Skeletal muscle tissue (tissue), 4 donors: ENCODE data around the gene UGT1A5. TPM values are rescaled to one million over a fixed set of nuclear protein-coding genes. Genes with fewer than 3 reads are reported as not detected.

Source experiments
- H3K27ac ChIP-seq: one replicate; pipeline ENCODE4 v1.7.0; 2013; ENCODE audit warnings: mild to moderate bottlenecking, low read depth, low read length, inconsistent platforms
- H3K27me3 ChIP-seq, 3 donors: one replicate each; pipeline ENCODE4 v1.7.0; 2013; ENCODE audit warnings: low read length in 3 of 3; ENCODE audit not compliant: control insufficient read depth in 3 of 3, insufficient read depth in 3 of 3
- H3K36me3 ChIP-seq, 3 donors: one replicate each; pipeline ENCODE4 v1.7.0; 2013; ENCODE audit warnings: low read length in 3 of 3; ENCODE audit not compliant: control insufficient read depth in 3 of 3, insufficient read depth in 3 of 3
- H3K4me1 ChIP-seq, 3 donors: one replicate each; pipeline ENCODE4 v1.7.0; 2013; ENCODE audit warnings: low read length in 3 of 3, mild to moderate bottlenecking in 3 of 3; ENCODE audit not compliant: control insufficient read depth in 3 of 3, insufficient read depth in 3 of 3
- H3K4me3 ChIP-seq, 3 donors: one replicate each; pipeline ENCODE4 v1.7.0; 2013; ENCODE audit warnings: low read length in 3 of 3
- H3K9ac ChIP-seq, 3 donors: one replicate each; pipeline ENCODE4 v1.7.0; 2013; ENCODE audit warnings: low read length in 3 of 3, mild to moderate bottlenecking in 3 of 3, moderate library complexity in 2 of 3, low read depth in 1 of 3
- H3K9me3 ChIP-seq, 3 donors: one replicate each; pipeline ENCODE4 v1.7.0; 2013; ENCODE audit warnings: low read length in 3 of 3; ENCODE audit not compliant: control insufficient read depth in 3 of 3
- total RNA-seq: library from RNA; depleted of rRNA; stranded (reverse); fragments of >200 nt; gene quantifications from one replicate; pipeline ENCODE4 v1.2.3, GENCODE V29; 2014
- donor health status: Osteomylitis.

Gene UGT1A5
- not detected for total RNA-seq

- no peak within 1 kb of the TSS for H3K9ac ChIP-seq
- no peak within 1 kb of the TSS for H3K27ac ChIP-seq
- no peaks in the 10 kb centered on the region for H3K4me1 ChIP-seq
- H3K9me3 ChIP-seq = no peaks in the 10 kb centered on the region
- peaks cover 0 to 11% (median 0%) of the 10 kb centered on the region in 3 donors for H3K27me3 ChIP-seq
- no peaks in the 10 kb centered on the region for H3K36me3 ChIP-seq
- H3K4me3 ChIP-seq = no peak within 1 kb of the TSS
Measured at GRCh38 chr2:233712611-233713261, at the start of gene UGT1A5. TSS of gene UGT1A5 (plus strand) at chr2:233712907. CDS start at chr2:233712992, 85 bp downstream.

DNA sequence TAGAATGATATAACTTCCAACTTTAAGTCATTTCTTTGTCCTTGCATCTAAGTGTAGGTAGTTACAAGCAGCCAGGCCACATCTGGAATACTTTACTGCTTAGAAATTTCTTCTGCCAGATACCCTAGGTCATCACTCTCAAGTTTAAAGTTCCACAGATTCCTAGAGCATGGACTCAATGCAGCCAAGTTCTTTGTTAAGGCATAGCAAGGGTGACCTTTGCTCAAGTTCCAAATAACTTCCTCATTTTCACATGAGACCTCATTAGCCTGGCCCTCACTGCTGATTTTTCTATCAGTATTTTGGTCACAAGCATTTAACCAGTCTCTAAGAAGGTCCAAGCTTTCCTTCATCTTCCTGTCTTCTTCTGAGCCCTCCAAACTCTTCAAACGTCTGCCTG, 48.8 kb upstream of the UGT1A5 start:
- Histone ChIP-seq H3K9ac (no peak overlapping the region), H3K27me3 (no peaks in the 10 kb centered on the region), H3K27ac (no peak overlapping the region), H3K36me3 (no peaks in the 10 kb centered on the region), H3K4me1 (no peaks in the 10 kb centered on the region), H3K9me3 (no peaks in the 10 kb centered on the region), H3K4me3 (no peak overlapping the region)

DNA sequence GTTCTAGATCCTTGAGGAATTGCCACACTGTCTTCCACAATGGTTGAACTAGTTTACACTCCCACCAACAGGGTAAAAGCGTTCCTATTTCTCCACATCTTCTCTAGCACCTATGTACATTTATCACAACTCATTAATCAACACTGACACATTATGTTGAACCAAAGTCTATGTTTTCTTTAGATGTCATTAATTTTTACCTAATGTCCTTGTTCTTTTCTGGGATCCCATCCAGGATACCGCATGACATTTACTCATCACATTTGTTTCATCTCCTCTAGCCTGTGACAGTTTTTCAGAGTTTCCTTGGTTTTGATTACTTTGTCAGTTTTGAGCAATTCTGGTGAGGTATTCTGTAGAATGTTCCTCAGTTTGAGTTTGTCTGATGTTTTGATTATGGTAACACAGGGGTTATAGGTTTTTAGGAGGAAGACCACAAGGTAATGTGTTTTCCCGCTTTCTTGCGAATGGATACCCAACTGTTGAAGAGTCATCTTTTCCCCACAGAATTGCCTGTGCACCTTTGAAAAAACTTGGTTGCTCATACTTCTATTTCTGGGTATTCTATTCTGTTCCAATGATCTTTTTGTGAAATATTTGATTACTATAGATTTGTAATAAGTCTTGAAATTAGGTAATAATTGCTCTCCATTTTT, 44.0 kb upstream of the UGT1A5 start:
- H3K36me3 ChIP-seq = no peaks in the 10 kb centered on the region
- H3K9me3 ChIP-seq = no peaks in the 10 kb centered on the region
- H3K4me3 ChIP-seq = no peak overlapping the region
- H3K4me1 ChIP-seq = no peaks in the 10 kb centered on the region
- H3K27me3 ChIP-seq = no peaks in the 10 kb centered on the region
- no peak overlapping the region for H3K9ac ChIP-seq
- H3K27ac ChIP-seq = no peak overlapping the region

DNA sequence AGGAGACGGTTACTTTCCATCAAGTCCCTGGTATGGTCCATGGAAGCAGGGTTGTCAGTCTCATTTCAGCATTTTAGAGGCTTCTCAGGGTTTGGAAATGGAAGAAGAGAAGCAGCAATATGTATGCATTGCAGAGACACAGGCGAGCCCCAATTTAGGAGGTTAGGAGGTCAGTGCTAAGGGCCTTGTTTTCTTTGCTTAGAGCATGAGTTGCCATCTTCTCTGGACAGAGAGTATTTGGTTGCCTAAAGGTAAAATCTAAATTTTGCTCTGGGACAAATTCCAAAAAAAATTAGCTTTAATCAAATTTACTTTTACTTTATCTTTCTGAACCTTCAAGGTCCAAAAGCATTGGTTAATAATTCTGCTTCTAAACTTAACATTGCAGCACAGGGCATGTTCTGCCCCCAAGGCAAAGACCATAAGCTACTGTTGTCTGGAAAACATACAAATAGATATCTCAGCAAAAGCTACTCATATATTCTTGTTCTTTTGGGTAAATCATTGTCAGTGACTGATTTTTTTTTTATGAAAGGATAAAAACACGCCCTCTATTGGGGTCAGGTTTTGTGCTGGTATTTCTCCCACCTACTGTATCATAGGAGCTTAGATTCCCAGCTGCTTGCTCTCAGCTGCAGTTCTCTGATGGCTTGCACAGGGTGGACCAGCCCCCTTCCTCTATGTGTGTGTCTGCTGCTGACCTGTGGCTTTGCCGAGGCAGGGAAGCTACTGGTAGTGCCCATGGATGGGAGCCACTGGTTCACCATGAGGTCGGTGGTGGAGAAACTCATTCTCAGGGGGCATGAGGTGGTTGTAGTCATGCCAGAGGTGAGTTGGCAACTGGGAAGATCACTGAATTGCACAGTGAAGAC, 41.2 kb upstream of the UGT1A5 start, which contains the start of gene UGT1A9:
UGT1A9 (plus strand) TSS at position 609 of the 872 bp plus-strand sequence; CDS start at position 646, 37 bp downstream.
- H3K36me3 ChIP-seq = no peaks in the 10 kb centered on the region
- no peaks in the 10 kb centered on the region for H3K27me3 ChIP-seq
- no peak within 1 kb of the TSS for H3K9ac ChIP-seq
- no peak within 1 kb of the TSS for H3K27ac ChIP-seq
- no peak within 1 kb of the TSS for H3K4me3 ChIP-seq
- H3K9me3 ChIP-seq = no peaks in the 10 kb centered on the region
- no peaks in the 10 kb centered on the region for H3K4me1 ChIP-seq

DNA sequence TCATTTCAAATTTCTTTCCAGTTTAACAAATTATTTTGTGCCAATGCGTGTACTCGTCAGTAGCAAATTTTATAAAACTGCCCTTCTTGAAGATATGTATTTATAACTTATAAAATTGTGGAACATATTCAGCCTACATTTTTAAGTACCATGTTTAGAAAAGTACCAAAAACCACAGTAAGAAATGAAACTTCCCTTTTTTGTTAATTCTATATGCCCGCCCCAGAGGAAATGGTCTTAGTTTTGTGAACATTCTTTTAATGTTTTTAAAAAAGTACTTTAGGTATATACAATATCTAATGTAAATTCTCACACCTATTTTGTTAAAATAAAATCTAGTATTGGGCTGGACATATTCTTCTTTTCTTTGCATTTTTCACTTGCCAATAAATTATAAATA, 39.8 kb upstream of the UGT1A5 start:
- Histone ChIP-seq H3K9me3 (no peaks in the 10 kb centered on the region), H3K4me1 (no peaks in the 10 kb centered on the region), H3K9ac (no peak overlapping the region), H3K36me3 (no peaks in the 10 kb centered on the region), H3K4me3 (no peak overlapping the region), H3K27me3 (no peaks in the 10 kb centered on the region), H3K27ac (no peak overlapping the region)

GRCh38 chr2:233673896-233674295, 38.8 kb upstream of the UGT1A5 start:
- Histone ChIP-seq H3K9me3 (no peaks in the 10 kb centered on the region), H3K36me3 (no peaks in the 10 kb centered on the region), H3K27ac (no peak overlapping the region), H3K4me1 (no peaks in the 10 kb centered on the region), H3K9ac (no peak overlapping the region), H3K4me3 (no peak overlapping the region), H3K27me3 (no peaks in the 10 kb centered on the region)

- Histone ChIP-seq H3K4me1 (no peaks in the 10 kb centered on the region), H3K36me3 (no peaks in the 10 kb centered on the region), H3K27me3 (no peaks in the 10 kb centered on the region), H3K4me3 (no peak overlapping the region), H3K27ac (no peak overlapping the region), H3K9me3 (no peaks in the 10 kb centered on the region), H3K9ac (no peak overlapping the region)
Measured at GRCh38 chr2:233674314-233674713, 38.4 kb upstream of the UGT1A5 start.

DNA sequence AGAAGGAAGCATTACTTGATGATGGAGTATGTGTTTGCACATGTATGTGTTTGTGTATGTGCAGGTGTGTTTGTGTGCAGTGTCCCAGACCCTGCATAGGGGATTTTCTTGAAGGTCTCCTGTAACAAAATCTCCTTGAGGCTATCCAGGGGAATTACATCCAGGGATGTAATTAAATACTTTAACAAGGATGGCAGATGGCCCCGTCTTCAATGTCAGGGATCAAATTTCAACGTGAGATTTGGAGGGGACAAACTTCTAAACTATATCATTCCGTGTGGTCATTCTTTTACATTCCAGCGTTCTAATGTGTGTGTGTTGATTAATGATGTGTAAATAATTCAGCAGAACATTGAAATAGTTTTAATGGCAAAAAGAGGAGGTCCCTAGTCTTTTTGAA, 37.7 kb upstream of the UGT1A5 start:
- Histone ChIP-seq H3K4me3 (no peak overlapping the region), H3K9ac (no peak overlapping the region), H3K27me3 (no peaks in the 10 kb centered on the region), H3K36me3 (no peaks in the 10 kb centered on the region), H3K27ac (no peak overlapping the region), H3K9me3 (no peaks in the 10 kb centered on the region), H3K4me1 (no peaks in the 10 kb centered on the region)

DNA sequence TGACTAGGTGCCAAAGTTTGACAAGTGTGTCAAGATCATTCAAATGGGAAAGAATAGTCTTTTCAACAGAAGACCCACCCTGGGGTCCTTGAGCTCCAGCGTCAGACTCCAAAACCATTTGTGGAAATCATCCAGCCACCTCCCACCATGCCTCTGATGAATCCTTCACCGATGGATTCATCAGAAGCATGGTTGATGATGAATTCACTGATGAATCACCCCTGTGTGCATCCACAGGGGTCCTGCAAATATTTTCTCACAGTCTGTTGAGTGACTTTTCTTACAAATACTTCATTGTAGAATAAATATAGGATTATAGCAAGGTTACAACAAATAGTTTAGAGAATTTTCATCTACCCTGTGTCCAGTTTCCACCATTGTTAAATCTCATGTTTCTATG, 36.7 kb upstream of the UGT1A5 start:
- Histone ChIP-seq H3K4me3 (no peak overlapping the region), H3K27me3 (no peaks in the 10 kb centered on the region), H3K36me3 (no peaks in the 10 kb centered on the region), H3K9me3 (no peaks in the 10 kb centered on the region), H3K9ac (no peak overlapping the region), H3K4me1 (no peaks in the 10 kb centered on the region), H3K27ac (no peak overlapping the region)

DNA sequence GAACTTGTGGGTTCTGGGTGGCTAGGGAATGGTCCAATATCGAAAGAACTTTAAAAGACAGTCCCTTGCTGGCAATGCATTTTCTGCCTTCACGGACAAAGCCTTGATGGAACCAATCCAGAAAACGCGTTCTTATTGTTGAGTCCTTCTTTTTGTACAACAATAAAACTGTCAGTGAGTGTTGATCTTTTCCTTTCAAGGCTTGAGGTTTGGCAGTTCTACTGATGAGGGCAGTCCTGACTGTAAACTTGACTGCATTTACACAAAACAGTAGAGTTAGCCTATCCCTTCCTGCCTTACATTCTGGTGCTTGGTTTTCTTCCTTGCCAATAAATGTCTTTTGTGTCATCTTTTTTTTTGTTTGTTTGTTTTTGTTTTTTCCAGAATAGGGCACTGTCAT, 33.5 kb upstream of the UGT1A5 start:
- no peaks in the 10 kb centered on the region for H3K4me1 ChIP-seq

More for the DNA sequence above, 33.5 kb upstream of the UGT1A5 start:
- Histone ChIP-seq H3K27ac (no peak overlapping the region), H3K4me3 (no peak overlapping the region), H3K36me3 (no peaks in the 10 kb centered on the region), H3K9ac (no peak overlapping the region), H3K27me3 (peaks cover 0 to 3% (median 0%) of the 10 kb centered on the region in 3 donors), H3K9me3 (no peaks in the 10 kb centered on the region)
